Epithelial cell of esophagus (primary cell): Measurements from ENCODE around the gene CTSA.

Experiments used
- DNase-seq: peaks from one replicate; pipeline ENCODE4 v3.0.0; 2010; ENCODE audit warnings: low read depth
- H3K4me3 ChIP-seq: 2 replicates; pipeline ENCODE4 v1.5.1; 2011; ENCODE audit warnings: mild to moderate bottlenecking, low read length, control low read depth
- CTCF ChIP-seq: IDR thresholded peaks from 2 replicates; pipeline ENCODE4 v1.5.1; 2011; ENCODE audit warnings: low read depth, mild to moderate bottlenecking, low read length, control low read depth, inconsistent platforms; ENCODE audit not compliant: insufficient read depth; ENCODE audit errors: missing control alignments

Gene CTSA

DNA sequence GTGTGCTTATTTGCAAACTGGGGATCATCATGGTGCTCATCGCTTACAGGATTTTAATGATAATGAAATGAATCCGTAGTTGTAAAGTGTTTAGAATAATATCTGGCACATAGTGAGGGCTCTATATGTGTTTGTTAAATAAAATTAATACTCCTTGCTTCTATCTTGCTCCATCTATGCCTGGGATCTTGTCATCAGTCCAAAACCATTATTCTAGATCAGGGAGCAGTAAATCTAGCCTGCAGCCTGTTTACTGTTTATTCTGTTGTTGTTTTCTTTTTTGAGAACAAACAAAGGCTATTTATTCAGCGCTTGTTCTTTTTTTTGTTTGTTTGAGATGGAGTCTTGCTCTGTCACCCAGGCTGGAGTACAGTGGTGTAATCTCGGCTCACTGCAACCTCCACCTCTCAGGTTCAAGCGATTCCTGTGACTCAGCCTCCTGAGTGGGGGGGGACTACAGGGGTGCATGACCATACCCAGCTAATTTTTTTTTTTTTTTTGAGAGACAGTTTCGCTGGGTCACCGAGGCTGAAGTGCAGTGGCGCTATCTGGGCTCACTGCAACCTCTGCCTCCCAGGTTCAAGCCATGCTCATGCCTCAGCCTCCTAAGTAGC is 42.1 kb upstream of the CTSA start:
- TF ChIP-seq CTCF, result no peak
- DNase-seq, result no peak
- H3K4me3 ChIP-seq, result no peak overlapping the region

DNA sequence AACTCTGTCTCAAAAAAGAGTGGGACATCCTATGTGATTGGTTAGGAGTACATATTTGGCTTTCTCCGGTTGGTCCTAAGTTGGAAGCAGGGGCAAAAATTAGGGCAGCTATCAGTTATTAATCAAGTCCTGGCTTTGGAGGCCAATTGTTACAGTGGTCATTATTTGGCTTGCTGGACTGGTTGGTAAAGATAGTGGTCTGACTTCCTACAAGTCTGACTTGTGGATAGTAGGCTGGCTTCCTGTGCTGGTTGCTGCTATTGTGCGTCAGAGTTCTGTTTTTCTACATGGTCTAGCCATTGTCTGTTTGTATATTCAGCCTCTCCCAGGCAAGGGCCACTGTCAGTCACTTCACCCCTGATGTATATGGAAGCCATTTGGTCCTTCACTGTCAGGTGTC is 40.9 kb upstream of the CTSA start:
- no peak for TF ChIP-seq CTCF
- H3K4me3 ChIP-seq, result no peak overlapping the region
- DNase-seq, result no peak

GRCh38 chr20:45850926-45851325 is 40.2 kb upstream of the CTSA start:
- H3K4me3 ChIP-seq, result no peak overlapping the region
- DNase-seq, result no peak
- TF ChIP-seq CTCF, result no peak

- no peak overlapping the region for H3K4me3 ChIP-seq
- DNase-seq, result no peak
- no peak for TF ChIP-seq CTCF
Observed at GRCh38 chr20:45851501-45851900, 39.6 kb upstream of the CTSA start.

- DNase-seq, result no peak
- H3K4me3 ChIP-seq, result no peak overlapping the region
- no peak for TF ChIP-seq CTCF
Observed at GRCh38 chr20:45852326-45852725, 38.8 kb upstream of the CTSA start.

DNA sequence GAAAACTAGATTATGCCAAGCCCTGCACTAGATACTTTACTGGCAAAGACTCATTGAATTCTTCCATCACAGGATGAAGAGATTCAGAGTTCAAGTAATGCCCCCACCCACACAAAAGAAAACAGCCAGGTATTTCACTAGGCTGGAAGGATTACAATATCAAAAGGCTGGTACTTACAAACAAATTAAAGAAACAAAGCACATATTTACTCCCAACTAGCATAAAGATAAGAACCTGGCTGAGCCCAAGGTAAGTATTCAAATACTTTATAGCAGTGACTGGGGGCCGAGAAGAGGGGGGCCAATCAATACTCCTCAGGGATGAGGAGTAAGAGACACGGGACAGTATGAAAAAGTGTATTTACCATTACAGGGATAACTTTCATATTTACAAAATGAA is 37.7 kb upstream of the CTSA start:
- TF ChIP-seq CTCF, result no peak
- no peak for DNase-seq
- H3K4me3 ChIP-seq, result no peak overlapping the region
